ENCODE measurements around the gene INSR. TPM values are rescaled to one million over a fixed set of nuclear protein-coding genes. Genes with fewer than 3 reads are reported as not detected.
A peak's percentile ranks its signal among the peaks of the same experiment; 100 is the strongest.

The INSR gene
- total and polyA plus RNA-seq, 12 donors, result 20.2 to 157 (median 99.0) TPM

GRCh38 chr19:7337380-7338194, 43.4 kb upstream of the INSR start:
- H3K27me3 ChIP-seq, result no peaks in the 10 kb centered on the region
- H3K36me3 ChIP-seq, result no peaks in the 10 kb centered on the region
- H3K4me1 ChIP-seq, result peaks cover 0 to 51% (median 23%) of the 10 kb centered on the region in 9 donors
- 73 to 86% methylated on average over 12 of the region's 12 CpGs for WGBS, 2 donors
- no peaks in the 10 kb centered on the region for H3K9me3 ChIP-seq
- peak overlapping the region in 1 of 10 donors; percentile 10 for H3K27ac ChIP-seq
- intact Hi-C loops (cut with DNase I), result loop anchor here in 7 of 10 donors (2.0 to 10.0 kb wide), 8 partner anchors 40 to 235 kb away; partner anchors contain the start of gene INSR (in 1 of the 7)
- no peak overlapping the region for H3K4me3 ChIP-seq
- DNase-seq (no peak), ATAC-seq (peak in 2 of 8 donors; percentile 38 to 57)
- TF ChIP-seq CTCF (IDR thresholded peaks at IDR 0.05), result no peak

- intact Hi-C loops (cut with DNase I), result loop anchor here in 4 of 10 donors (5.0 to 10.0 kb wide), 6 partner anchors 39 to 234 kb away; partner anchors contain the start of gene INSR (in 1 of the 4)
- no peaks in the 10 kb centered on the region for H3K9me3 ChIP-seq
- DNase-seq (no peak), ATAC-seq (peak in 3 of 8 donors; percentile 29 to 37 (median 29))
- 77 to 81% methylated on average over 9 of the region's 9 CpGs for WGBS, 2 donors
- H3K4me1 ChIP-seq, result peaks cover 0 to 53% (median 23%) of the 10 kb centered on the region in 9 donors
- no peak overlapping the region for H3K4me3 ChIP-seq
- no peaks in the 10 kb centered on the region for H3K27me3 ChIP-seq
- H3K27ac ChIP-seq, result no peak overlapping the region
- TF ChIP-seq CTCF (IDR thresholded peaks at IDR 0.05), result no peak
- no peaks in the 10 kb centered on the region for H3K36me3 ChIP-seq
These were observed 42.2 kb upstream of the INSR start for GRCh38 chr19:7336321-7336973.

GRCh38 chr19:7333198-7334118, 39.2 kb upstream of the INSR start:
- no peaks in the 10 kb centered on the region for H3K36me3 ChIP-seq
- intact Hi-C loops (cut with DNase I), result loop anchor here in 2 of 10 donors (5.0 to 10.0 kb wide), 2 partner anchors 36 to 179 kb away; no protein-coding TSS in a partner anchor
- ATAC-seq, result peak; percentile 59 to 94 (median 82)
- TF ChIP-seq CTCF (IDR thresholded peaks at IDR 0.05), result no peak
- peak overlapping the region in 8 of 10 donors; percentile 10 to 77 (median 62) for H3K27ac ChIP-seq
- no peaks in the 10 kb centered on the region for H3K9me3 ChIP-seq
- peaks cover 0 to 43% (median 23%) of the 10 kb centered on the region in 9 donors for H3K4me1 ChIP-seq
- no peaks in the 10 kb centered on the region for H3K27me3 ChIP-seq
- DNase-seq, result peak in 1 of 2 donors; percentile 64
- no peak overlapping the region for H3K4me3 ChIP-seq
- WGBS, 2 donors, result 42 to 52% methylated on average over 17 of the region's 17 CpGs

All from heart right ventricle (tissue), 16 donors.